DOHH2 (cell line): ENCODE data around the gene OPTC.

Experiments used
- EZH2phosphoT487 ChIP-seq: fragments of 200-600 bp; sonication (generic); IDR thresholded peaks from 2 replicates; pipeline ENCODE4 v1.6.1; 2017; ENCODE audit warnings: borderline replicate concordance, mild to moderate bottlenecking, antibody characterized with exemption, low read length, moderate library complexity, mixed read lengths
- TF ChIP-seq, protein P1 (sequence below): fragments of 200-600 bp; sonication (generic); IDR thresholded peaks from one replicate; pipeline ENCODE4 v1.5.1; 2014; ENCODE audit warnings: antibody characterized with exemption, mild to moderate bottlenecking, low read depth, low read length; ENCODE audit not compliant: poor library complexity, severe bottlenecking

DNA sequence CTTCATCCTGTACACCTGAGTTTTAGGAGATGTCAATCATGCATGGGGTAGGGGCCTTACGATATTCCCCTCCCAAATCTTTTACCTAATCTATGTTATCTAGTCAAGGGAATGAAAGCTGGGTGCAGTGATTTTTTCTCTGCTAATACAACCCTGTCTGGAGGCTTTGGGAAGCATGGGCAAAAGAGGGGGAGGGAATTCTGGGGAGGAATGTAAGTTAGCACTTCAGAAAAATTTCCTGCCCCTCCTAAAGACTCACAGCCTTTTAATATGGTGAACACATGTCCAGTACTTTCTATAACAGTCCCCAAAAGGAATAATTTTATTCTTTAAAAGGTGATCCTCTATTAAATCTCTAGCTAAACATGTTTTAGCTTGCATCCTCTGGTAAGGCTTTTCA lies 44.0 kb upstream of the OPTC start:
- TF ChIP-seq, protein P1, sequence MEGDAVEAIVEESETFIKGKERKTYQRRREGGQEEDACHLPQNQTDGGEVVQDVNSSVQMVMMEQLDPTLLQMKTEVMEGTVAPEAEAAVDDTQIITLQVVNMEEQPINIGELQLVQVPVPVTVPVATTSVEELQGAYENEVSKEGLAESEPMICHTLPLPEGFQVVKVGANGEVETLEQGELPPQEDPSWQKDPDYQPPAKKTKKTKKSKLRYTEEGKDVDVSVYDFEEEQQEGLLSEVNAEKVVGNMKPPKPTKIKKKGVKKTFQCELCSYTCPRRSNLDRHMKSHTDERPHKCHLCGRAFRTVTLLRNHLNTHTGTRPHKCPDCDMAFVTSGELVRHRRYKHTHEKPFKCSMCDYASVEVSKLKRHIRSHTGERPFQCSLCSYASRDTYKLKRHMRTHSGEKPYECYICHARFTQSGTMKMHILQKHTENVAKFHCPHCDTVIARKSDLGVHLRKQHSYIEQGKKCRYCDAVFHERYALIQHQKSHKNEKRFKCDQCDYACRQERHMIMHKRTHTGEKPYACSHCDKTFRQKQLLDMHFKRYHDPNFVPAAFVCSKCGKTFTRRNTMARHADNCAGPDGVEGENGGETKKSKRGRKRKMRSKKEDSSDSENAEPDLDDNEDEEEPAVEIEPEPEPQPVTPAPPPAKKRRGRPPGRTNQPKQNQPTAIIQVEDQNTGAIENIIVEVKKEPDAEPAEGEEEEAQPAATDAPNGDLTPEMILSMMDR, result no peak
- no peak for TF ChIP-seq EZH2phosphoT487
